Heart left ventricle (tissue), 16 donors: Measurements from ENCODE around the gene CCR9. TPM values are rescaled to one million over a fixed set of nuclear protein-coding genes. Genes with fewer than 3 reads are reported as not detected.
A peak's percentile ranks its signal among the peaks of the same experiment; 100 is the strongest.

ENCODE experiments used
- ATAC-seq, 4 donors: fragments of 200-7000 bp; cut with Tn5 transposase; one replicate each; pipeline ENCODE4 v1.9.1; 2020 to 2022; ENCODE audit warnings: moderate library complexity in 4 of 4, mild to moderate bottlenecking in 3 of 4, moderate number of reproducible peaks in 1 of 4
- DNase-seq, 5 donors: peaks; one replicate each; pipeline ENCODE4 v3.0.0-alpha.2; 2020
- H3K27ac ChIP-seq, 12 donors: fragments of 200-600 bp; sonication (generic) in 4 of 12; one replicate each; pipeline versions ENCODE4 v1.5.0 to v1.8.0; 2016 to 2022; ENCODE audit warnings: mild to moderate bottlenecking in 2 of 12
- H3K27me3 ChIP-seq, 9 donors: fragments of 200-600 bp; sonication (generic) in 2 of 9; one replicate each; pipeline versions ENCODE4 v1.5.1 to v1.8.0; 2016 to 2022; ENCODE audit warnings: mild to moderate bottlenecking in 3 of 9
- H3K36me3 ChIP-seq, 9 donors: fragments of 200-600 bp; sonication (generic) in 2 of 9; one replicate each; pipeline versions ENCODE4 v1.5.0 to v1.8.0; 2018 to 2022; ENCODE audit warnings: mild to moderate bottlenecking in 2 of 9
- H3K4me1 ChIP-seq, 12 donors: fragments of 200-600 bp; sonication (generic) in 4 of 12; one replicate each; pipeline versions ENCODE4 v1.5.0 to v1.8.0; 2016 to 2022; ENCODE audit warnings: mild to moderate bottlenecking in 3 of 12
- H3K4me3 ChIP-seq, 12 donors: fragments of 200-600 bp; sonication (generic) in 4 of 12; one replicate each; pipeline versions ENCODE4 v1.5.0 to v1.8.0; 2017 to 2022; ENCODE audit warnings: mild to moderate bottlenecking in 9 of 12, moderate library complexity in 4 of 12
- H3K9me3 ChIP-seq, 12 donors: fragments of 200-600 bp; sonication (generic) in 4 of 12; one replicate each; pipeline versions ENCODE4 v1.5.0 to v1.8.0; 2016 to 2022; ENCODE audit warnings: mild to moderate bottlenecking in 1 of 12
- POLR2A ChIP-seq, 2 donors: fragments of 450-650 bp; IDR thresholded peaks; one replicate each; pipeline ENCODE4 v1.6.1; 2017; ENCODE audit warnings: antibody characterized with exemption in 2 of 2, mild to moderate bottlenecking in 2 of 2, moderate library complexity in 2 of 2
- WGBS, 4 donors: extraction: QIAGEN DNeasy Blood & Tissue Kit in 2 of 4; methylation state at CpG; one replicate each; pipeline versions ENCODE4 v1.1.5 to v1.1.7; 2013 to 2018; 5-methylcytosine and 5-hydroxymethylcytosine counted together
- intact Hi-C, 10 donors: fragments of 100-400 bp; cut with DNase I; formaldehyde crosslinking; loops; one replicate each; pipeline versions ENCODE4 v1.11.1 to v1.14.2; 2022
- polyA plus RNA-seq, 2 donors: library from polyadenylated mRNA; stranded (reverse); fragments of 200-250 nt; gene quantifications; one replicate each; pipeline ENCODE4 v1.2.3, GENCODE V29; 2013
- total RNA-seq, 9 donors: library from RNA; depleted of rRNA in 2 of 9; stranded (reverse); fragments of >200 nt in 2 of 9; fragmentation: NEBNext Ultra II Directional in 3 of 9; extraction: Animal tissue kit (Norgen Biotek cat#: 25700) in 3 of 9; gene quantifications; one replicate each; pipeline versions ENCODE4 v1.1.0 to v1.2.4, GENCODE V29; 2016 to 2023
- TF ChIP-seq, protein P1 (sequence below), 12 donors: fragments of 200-600 bp; sonication (generic) in 4 of 12; IDR thresholded peaks; one replicate each; pipeline versions ENCODE4 v1.5.0 to v1.8.0; 2018 to 2022; ENCODE audit warnings: antibody characterized with exemption in 12 of 12, mild to moderate bottlenecking in 5 of 12
- donor health status: ischemic (EF 13 %, LVEDD 7.1; RV severe dilation, severe dysfunction).
- donor health status: healthy with polysubstance abuse.
- donor health status: DM: no; HTN: yes; CAD: no.
- donor health status: DM: no; HTN: no; CAD: no.
- donor health status: ischemic (EF 25% LVEDD 6.9; RV normal size, moderate dysfunction).
- donor health status: ischemic (EF 25% LVEDD 5.7; RV mildly dilated, moderate dysfunction).
- donor health status: healthy.
- donor health status: DM: yes; HTN: yes; CAD: no.
- donor health status: ischemic (EF 35%, LVEDD 5.7; RV mildly dilated, moderate dysfunction).
- donor health status: nonischemic (EF 11% LVEDD 7.7; RV severe dilation, severe dysfunction).
- donor health status: DM: yes; HTN: yes; CAD: no.
- donor health status: PGD.
- donor health status: ischemic (EF 29% LVEDD 5.4; RV normal size, mild dysfunction).
- donor health status: nonischemic (EF 23%, LVEDD 6.1; RV moderate dilation, normal function).

The CCR9 gene
- total and polyA plus RNA-seq, 11 donors, result 0.03 TPM; not detected in 10

DNA sequence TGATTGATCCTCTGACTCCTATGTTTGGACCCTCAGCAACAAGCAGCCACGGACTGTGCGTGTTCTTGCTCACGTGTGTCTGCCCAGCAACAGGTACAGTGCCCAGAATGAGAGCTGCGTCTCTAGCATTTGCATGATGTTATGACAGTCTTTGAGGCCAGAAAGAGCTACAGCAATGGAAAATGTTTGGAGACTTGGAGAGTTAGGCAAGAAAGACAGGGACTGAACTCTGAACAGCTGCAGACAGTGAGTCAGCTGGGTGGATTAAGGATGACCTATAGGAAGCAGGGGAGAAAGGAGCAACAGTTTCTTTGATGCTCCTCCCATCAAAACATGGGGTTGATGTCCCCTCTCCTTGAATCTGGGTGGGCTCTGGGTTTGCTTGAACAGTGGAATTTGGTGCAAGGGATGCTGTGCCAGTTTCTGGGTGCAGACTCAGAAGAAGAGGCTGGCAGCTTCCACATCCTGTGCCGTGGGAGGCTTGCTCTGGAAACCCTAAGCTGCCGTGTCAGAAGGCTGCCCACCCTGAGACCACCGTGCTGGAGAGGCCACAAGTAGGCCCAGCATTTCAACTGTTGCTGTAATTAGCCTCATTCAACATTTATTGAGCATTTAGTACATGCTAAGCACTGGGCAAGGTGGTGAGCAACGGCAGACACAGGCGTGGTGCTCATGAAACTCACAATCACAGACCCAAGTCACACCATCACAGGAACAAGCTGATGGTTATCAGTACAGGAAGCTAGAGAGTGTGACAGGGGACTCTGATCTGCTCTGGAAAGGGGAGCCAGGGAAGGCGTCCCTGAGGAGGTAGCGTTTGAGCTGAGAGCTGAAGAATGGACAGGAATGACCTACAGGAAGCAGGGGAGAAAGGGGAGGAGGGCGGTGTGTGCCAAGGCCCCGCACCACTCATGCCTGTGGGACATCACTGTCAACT is 21.7 kb downstream of the CCR9 start:
- WGBS, 4 donors, result 68 to 72% (median 71%) methylated on average over 10 to 13 of the region's 13 CpGs
- TF ChIP-seq POLR2A (IDR thresholded peaks at IDR 0.05), result no peak
- Histone ChIP-seq H3K4me1 (peaks cover 0 to 9% (median 0%) of the 10 kb centered on the region in 12 donors), H3K27me3 (no peaks in the 10 kb centered on the region), H3K4me3 (no peak overlapping the region), H3K9me3 (no peaks in the 10 kb centered on the region), H3K36me3 (no peaks in the 10 kb centered on the region), H3K27ac (no peak overlapping the region)
- intact Hi-C loops, result no loop called here
- ATAC-seq, result no peak
- DNase-seq, result no peak

DNA sequence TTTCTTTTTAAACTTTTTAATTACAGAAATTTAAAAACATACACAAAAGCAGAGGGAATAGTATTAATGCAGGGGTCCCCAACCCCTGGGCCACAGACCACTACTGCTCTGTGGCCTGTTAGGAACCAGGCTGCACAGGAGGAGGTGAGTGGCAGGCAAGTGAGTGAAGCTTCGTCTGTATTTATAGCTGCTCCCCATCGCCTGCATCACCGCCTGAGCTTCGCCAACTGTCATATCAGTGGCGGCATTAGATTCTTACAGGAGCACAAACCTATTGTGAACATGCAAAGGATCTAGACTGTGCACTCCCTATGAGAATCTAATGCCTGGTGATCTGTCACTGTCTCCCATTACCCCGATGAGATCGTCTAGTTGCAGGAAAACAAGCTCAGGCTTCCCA is 22.4 kb downstream of the CCR9 start:
- Histone ChIP-seq H3K27ac (no peak overlapping the region), H3K27me3 (no peaks in the 10 kb centered on the region), H3K36me3 (no peaks in the 10 kb centered on the region), H3K4me1 (peaks cover 0 to 9% (median 0%) of the 10 kb centered on the region in 12 donors), H3K4me3 (no peak overlapping the region), H3K9me3 (no peaks in the 10 kb centered on the region)
- ATAC-seq (no peak), DNase-seq (no peak)
- 66 to 81% (median 74%) methylated on average over 7 of the region's 7 CpGs for WGBS, 4 donors
- intact Hi-C loops, result no loop called here
- TF ChIP-seq, protein P1, sequence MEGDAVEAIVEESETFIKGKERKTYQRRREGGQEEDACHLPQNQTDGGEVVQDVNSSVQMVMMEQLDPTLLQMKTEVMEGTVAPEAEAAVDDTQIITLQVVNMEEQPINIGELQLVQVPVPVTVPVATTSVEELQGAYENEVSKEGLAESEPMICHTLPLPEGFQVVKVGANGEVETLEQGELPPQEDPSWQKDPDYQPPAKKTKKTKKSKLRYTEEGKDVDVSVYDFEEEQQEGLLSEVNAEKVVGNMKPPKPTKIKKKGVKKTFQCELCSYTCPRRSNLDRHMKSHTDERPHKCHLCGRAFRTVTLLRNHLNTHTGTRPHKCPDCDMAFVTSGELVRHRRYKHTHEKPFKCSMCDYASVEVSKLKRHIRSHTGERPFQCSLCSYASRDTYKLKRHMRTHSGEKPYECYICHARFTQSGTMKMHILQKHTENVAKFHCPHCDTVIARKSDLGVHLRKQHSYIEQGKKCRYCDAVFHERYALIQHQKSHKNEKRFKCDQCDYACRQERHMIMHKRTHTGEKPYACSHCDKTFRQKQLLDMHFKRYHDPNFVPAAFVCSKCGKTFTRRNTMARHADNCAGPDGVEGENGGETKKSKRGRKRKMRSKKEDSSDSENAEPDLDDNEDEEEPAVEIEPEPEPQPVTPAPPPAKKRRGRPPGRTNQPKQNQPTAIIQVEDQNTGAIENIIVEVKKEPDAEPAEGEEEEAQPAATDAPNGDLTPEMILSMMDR (IDR thresholded peaks at IDR 0.05), result no peak
- no peak for TF ChIP-seq POLR2A (IDR thresholded peaks at IDR 0.05)

DNA sequence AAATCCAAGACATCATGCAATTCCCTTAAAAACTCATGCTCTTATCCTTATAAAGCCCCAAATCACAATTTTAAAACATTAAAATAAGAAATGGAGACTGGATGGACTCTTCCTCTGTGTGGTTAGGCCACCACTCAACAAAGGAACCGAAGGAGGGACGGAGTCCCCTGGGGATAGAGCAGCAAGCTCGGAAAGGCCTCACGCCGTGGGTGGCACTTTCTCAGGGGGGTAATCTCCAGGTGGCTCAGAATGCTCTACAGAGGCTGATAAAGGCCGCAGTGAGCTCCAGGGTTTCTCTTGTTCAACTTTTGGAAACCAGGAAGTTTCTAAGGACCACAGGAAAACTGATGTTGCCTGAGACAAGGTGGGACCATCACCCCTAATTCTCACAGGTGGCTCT is 23.2 kb downstream of the CCR9 start:
- intact Hi-C loops, result no loop called here
- no peak for DNase-seq
- H3K4me1 ChIP-seq, result peaks cover 0 to 9% (median 0%) of the 10 kb centered on the region in 12 donors

DNA sequence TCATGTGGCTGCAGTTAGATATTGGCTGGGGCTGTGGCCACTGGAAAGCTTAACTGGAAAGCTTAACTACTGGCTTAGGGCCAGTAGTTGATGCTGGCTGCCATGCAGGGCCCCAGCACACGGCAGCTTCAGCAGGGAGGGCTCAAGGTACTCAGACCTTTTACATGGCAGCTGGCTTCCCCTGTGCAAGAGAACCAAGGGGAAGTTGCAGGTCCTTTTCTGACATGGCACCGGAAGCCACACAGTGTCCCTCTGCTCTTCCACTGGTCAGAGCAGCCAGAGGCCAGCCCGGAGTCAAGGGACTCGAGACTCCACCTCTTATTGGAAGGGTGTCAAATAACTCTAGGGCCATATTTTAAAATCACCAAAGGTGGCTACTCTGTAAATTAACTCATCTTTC is 24.5 kb downstream of the CCR9 start:
- DNase-seq (no peak), ATAC-seq (peak in 3 of 4 donors; percentile 61 to 68 (median 65))
- Histone ChIP-seq H3K4me1 (peaks cover 0 to 15% (median 0%) of the 10 kb centered on the region in 12 donors), H3K27ac (no peak overlapping the region), H3K36me3 (no peaks in the 10 kb centered on the region), H3K27me3 (no peaks in the 10 kb centered on the region), H3K9me3 (no peaks in the 10 kb centered on the region), H3K4me3 (no peak overlapping the region)
- intact Hi-C loops, result no loop called here
- TF ChIP-seq, protein P1 (IDR thresholded peaks at IDR 0.05), result no peak
- TF ChIP-seq POLR2A (IDR thresholded peaks at IDR 0.05), result no peak
- 65 to 74% (median 71%) methylated on average over 4 of the region's 4 CpGs for WGBS, 4 donors

More for the DNA sequence above, 23.2 kb downstream of the CCR9 start:
- no peak for ATAC-seq
- WGBS, 4 donors, result 79 to 87% (median 81%) methylated on average over 6 of the region's 6 CpGs
- Histone ChIP-seq H3K27ac (no peak overlapping the region), H3K9me3 (no peaks in the 10 kb centered on the region), H3K36me3 (no peaks in the 10 kb centered on the region), H3K27me3 (no peaks in the 10 kb centered on the region), H3K4me3 (no peak overlapping the region)
- TF ChIP-seq, protein P1 (IDR thresholded peaks at IDR 0.05), result no peak
- no peak for TF ChIP-seq POLR2A (IDR thresholded peaks at IDR 0.05)
